T1000 (cell line): ENCODE data around the gene SMIM34.
"Not testable (repeated sequence)": the region's sequence is repeated elsewhere in the genome, so short reads cannot be mapped to it uniquely, and the experiment has no call there.

Experiments used
- DNase-seq: peaks from one replicate; lab custom pipeline; 2025; ENCODE audit warnings: mixed read lengths; lab: John Stamatoyannopoulos, UW

Gene SMIM34, protein sequence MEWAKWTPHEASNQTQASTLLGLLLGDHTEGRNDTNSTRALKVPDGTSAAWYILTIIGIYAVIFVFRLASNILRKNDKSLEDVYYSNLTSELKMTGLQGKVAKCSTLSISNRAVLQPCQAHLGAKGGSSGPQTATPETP

DNA sequence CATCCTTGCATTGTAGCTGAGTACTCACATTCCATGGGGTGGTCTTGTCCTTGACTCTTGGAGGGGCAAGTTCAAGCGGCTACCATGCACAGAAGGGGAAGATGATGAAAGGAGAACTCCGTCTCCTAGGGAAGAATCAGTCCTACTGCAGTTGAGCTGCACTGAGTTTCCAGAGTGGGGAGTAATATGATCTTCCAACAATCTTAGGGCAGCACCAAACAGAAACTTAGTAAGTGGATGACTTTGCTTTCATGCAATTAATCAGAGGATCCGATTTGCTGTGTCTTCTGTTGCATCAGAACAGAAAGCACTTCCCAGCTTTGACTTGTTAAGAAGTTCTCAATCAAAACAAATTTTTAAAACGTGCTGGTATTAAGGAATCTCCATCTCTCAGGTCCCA is at the start of gene SMIM34:
TSS of gene SMIM34 (minus strand) at position 147 of the 400 bp plus-strand sequence. CDS start at position 35, 112 bp downstream.
- DNase-seq = not testable (repeated sequence)

DNA sequence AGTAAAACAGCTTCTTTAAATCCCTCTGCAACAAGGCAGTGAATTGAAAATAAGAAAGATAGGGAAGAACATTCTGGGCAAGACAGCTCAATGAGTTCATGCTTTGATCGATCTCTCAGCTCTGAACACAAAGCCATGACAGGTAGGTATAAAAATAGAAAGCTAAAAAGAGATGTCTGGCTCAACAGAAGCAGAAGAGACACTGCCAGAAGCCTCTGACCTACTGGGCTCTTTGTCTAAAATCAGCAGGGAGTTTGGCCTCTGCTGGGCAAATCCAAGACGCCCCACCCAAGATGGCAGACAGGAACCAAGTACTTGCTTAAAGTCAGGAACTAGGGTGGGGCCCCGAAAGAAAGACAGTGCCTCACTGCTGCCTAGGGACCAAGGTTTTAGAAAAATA is 43.6 kb upstream of the SMIM34 start:
- not testable (repeated sequence) for DNase-seq

DNA sequence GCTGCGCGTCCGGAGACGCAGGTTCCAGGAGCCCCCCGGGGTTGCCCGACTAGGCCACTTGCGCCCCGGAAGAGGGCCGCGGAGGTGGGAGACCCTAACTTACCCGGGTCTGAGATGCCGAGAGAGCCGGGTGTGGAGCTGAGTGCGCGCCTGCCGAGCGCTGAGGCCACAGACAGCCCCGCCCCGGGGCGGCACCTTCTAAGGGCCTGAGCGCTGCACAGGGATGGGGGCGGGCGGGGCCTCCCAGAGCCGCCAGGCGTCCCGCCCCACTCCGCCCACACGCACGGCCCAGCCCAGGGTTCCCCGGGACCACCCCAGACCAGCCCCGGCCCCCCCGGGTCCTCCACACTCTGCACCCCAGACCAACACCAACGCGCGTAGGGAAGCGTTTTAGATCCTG is 35.7 kb upstream of the SMIM34 start:
- DNase-seq = not testable (repeated sequence)

DNA sequence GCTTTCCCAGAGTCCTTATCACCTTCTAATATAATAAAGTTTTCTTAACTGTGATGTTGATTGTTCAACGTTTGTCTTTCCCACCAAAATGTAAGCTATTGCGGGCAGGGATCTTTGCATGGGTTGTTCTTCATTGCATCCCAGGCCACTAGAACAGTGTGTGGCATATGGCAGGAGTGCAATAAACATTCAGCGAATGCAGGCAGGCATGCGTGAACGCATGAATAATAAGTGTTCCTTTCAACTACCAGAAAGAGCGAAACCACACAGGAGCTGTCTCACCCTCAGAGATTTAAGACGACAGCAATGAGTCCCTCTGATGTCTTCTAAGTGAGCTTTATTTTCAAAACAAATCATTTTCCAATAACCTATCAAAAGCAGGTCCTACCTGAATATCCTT is 34.5 kb upstream of the SMIM34 start:
- DNase-seq = not testable (repeated sequence)

DNA sequence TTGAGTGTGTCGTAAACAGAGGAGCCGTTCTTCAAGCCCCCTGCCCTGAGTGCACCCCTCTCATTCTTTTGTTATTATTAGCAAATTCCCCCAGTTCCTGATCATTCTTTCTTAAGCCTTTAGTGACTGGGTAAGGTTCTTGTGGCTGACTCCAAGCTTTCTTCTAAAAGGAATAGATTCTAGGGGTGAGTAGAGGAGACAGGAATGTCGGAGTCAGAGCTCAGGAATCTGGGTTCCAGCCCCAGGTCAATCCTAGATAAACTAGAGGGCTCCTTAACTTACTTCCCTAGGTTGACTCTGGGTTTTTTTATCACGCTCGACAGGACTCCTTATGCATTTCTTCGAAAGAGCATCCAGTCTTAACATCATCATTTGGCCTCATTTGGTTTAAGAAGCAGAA is 32.4 kb upstream of the SMIM34 start:
- DNase-seq = not testable (repeated sequence)

DNA sequence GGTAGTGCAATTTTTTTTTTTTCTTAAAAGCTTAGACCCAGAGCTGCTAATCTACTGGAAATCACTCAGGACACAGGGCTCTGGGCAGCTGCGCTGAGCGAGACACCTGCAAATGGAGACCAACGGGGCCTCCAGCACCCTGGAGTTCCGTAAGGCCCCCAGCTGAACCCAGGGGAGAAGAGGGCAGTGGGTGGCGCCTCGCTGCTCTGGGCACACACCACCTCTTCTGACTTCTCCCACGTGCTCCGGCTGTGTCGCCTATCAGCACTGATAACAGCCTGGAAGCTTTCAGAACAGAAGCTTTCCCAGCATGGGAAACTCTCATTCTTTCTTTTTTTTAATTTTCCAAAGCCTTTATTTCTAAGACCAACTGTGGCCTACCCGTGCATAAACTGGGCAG is 31.9 kb upstream of the SMIM34 start:
- DNase-seq = not testable (repeated sequence)

DNA sequence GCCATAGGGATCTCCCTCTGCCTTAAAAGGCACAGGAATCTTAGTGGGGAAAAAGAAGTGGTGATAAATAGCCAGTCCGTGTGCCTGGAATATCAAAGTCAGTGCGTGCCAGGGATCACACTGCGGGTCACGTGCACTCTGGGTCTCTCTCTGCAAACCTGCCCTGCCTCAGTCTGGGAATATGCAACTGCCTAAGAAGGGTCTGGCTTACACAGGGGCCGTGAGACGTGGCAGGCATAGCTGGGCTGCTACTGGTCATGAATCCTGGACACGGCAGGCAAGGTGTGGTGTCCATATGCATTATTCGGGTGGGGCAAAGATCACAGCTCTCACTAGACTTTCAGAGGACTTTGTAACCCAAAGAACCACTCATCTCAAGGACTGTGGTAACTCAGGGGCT is 23.3 kb upstream of the SMIM34 start:
- DNase-seq = not testable (repeated sequence)

DNA sequence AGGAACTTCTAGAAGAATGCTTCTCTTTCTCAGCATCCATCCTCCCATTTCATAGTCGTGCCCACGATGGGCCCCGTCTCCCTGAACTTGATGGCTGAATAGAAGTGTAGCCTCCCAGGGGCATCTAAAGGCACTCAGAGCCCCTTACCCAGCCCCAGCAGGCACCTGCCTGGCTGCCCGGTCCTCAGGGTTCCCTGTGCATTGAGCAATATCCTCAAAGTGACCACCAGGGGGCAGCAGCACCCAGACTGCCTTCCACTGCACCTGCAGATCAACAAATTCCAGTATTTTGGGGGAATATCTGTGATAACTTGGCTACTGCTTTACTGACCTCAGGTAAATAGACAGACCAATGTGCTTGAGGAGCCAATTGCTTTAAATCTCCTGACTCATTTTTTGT is 19.7 kb upstream of the SMIM34 start:
- not testable (repeated sequence) for DNase-seq

DNA sequence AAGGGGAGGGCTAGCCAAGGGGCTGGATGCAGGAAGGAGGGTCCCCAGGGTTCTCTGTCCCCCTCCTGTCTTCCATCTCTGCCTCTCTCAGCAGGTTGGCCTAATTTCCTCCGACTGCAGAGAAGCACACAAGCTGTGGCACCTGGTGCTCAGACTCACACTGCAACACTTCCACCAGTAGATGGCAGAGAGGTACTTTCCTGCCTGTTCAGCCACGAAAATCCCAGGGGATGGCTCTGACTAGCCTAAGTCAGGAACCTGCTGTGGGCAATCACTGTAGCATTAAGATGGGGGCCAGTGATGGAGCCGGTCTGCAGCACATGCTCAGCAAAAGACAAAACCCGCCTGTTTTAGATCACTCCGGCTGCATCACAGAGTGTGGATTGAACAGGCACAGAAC is 6.0 kb upstream of the SMIM34 start:
- not testable (repeated sequence) for DNase-seq

DNA sequence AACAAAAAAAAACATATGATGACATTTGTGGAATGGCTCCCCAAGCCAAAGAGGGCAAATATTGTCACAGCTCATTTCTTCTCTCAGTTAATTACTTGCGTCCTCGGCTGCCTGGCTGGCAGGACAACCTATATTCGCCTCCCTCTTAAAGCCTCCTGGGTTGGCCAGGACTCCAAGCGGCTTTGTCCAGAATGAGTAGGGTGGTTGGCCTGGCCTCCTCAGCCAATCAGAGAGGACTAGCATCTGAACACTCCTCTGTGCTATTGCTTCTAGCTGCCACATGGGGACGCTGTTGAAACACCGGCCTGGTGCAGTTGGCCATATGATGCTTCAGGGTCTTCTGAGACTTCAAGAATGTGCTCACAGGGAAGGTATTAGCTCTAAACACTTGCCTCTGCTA is 4.7 kb upstream of the SMIM34 start:
- not testable (repeated sequence) for DNase-seq

DNA sequence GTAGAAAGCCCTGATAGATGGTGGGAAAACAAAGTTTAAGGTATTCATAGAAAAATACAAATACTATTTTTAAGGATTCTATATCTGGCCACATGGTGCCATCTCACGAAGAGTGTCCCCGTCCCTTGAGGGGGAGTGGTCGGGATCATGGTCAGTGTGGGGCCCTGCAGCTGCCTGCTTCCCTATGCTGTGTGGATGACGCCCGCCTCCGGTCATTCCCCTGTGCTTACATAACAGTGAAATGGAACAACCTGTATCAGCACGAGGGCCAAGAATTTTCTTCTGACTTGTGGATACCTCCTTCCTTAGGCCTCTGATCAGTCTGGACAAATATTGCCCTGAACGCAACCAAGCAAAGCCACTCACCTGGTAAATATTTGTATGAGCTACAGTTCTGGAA is 3.6 kb upstream of the SMIM34 start:
- not testable (repeated sequence) for DNase-seq

DNA sequence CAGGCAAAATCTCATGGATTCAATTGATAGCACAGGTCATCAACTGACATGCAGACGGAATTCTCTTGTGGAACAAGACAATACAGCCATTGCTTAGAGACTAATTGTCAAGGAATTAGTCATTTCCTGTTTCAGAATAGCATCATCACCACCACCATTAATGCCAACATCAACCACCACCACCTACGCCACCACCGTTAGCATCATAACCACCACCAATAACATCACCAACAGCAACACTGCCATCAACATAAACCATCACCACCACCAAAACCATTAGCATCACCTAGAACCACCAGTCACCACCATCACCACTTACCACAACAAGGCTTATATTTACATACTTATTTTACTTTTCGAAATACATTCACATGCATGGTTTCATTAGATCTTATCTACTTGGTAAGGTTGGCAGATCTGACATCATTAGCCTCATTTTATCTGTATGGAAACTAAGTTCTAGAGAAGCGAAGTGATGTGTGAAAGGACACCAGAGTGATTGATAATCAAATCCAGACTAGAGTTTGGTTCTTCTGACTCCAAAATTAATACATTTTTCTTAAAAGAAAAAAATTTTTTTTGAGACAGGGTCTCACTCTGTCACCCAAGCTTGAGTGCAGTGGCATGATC is 6.2 kb downstream of the SMIM34 start:
- DNase-seq = not testable (repeated sequence)

DNA sequence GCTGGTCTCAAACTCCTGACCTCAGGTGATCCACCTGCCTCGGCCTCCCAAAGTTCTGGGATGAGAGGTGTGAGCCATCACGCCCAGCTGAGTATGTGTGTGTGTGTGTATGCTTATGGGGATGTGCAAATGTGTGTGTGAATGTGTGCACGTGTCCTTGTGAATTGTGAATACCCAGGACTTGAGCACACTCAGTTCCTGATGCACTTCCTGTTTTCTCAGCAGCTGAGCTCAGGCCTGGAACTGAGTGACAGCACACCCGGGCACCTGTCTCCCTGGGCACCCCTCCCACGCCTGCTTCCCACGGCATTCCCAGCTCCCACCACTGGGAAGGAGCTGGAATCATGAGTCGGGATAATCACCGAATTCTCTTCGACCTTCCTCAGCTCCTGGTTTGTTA is 16.5 kb downstream of the SMIM34 start:
- not testable (repeated sequence) for DNase-seq

DNA sequence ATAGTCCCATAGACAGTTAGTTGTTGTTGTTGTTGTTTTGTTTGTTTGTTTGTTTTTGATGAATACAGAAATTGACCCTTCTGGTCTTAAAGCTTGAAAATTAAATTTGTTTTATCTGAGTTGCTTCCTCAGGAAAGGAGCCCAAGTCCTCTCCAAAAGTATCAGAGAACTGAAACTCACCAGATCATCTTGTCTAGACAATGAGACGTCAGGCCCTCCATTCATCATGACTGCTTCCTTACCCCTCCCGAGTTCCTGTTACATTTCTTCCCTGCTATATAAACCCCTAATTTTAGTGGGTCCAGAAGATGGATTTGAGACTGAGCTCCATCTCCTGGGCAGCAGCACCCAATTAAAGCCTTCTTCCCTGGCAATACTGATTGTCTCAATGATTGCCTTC is 17.1 kb downstream of the SMIM34 start:
- not testable (repeated sequence) for DNase-seq

DNA sequence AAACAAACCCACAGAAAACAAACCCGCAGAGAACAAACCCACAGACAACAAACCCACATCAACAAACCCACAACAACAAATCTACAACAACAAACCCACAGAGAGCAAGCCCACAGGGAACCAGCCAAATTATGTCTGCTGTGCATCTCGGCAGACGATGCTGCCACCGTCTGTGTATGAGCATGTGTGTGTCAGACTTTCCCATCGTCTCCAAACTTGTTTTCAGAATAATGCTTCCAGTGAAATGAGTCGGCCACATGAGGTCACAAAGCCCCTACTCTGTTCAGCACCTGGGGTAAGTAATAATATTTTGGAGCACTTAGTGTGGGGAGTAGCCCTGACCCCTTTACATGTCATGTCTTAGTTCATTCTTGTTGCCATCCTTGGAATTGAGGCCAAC is 17.6 kb downstream of the SMIM34 start:
- not testable (repeated sequence) for DNase-seq

DNA sequence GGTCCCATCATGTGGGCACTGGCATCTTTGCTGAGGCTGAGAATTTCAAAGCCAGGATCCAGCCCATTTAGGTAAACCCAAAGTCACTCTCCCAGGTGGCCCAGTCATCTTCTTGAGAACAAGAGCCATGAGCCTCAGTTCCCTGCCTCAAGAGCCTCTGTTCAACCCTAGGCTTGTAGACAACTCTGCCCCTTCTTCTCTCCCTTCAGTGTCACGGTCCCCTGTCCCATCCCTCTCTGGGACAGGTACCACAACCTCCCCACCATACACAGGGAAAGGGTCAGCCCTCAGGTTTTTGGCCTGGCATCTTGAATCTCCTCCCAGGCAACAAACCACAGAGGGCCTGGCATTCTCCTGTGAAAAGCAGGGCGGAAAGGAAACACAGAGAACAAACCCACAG is 18.1 kb downstream of the SMIM34 start:
- not testable (repeated sequence) for DNase-seq

DNA sequence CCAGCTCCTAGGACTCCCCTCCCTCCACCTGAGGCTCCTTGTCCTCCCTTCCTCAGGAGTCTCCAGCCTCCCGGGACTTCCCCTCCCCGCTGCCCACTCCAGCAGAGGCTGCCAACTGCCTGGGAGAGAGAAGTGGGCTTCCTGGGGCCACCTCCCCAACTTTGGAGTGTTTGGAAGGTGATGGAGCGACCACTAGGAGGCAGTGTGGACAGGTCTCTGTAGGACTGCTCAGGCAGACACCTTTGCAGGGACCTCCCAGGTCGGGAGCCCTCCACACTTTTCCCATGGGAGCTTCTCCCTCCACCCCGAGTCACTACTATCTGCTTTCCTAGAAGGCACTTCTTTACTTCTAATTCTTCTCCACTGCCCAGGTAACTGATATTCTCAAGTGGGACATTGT is 19.0 kb downstream of the SMIM34 start:
- not testable (repeated sequence) for DNase-seq

DNA sequence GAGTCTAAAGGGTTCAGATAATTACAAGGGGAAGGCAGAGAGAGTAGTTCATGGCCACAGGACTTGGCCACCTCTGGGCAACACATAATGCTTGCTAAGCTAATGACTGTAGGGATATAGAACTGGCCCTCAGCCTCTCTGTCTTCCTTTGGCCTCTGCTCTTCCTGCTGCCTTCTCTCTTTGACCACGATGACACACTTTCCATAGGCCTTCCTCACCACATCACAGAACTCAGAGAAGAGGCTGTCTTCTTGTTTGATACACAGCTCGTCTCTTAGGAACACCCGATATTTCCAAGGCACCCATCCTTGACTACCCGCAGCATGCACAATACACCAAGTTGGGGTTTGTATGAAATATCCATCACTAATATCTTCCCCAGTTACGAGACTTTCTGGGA is 23.2 kb downstream of the SMIM34 start:
- not testable (repeated sequence) for DNase-seq

DNA sequence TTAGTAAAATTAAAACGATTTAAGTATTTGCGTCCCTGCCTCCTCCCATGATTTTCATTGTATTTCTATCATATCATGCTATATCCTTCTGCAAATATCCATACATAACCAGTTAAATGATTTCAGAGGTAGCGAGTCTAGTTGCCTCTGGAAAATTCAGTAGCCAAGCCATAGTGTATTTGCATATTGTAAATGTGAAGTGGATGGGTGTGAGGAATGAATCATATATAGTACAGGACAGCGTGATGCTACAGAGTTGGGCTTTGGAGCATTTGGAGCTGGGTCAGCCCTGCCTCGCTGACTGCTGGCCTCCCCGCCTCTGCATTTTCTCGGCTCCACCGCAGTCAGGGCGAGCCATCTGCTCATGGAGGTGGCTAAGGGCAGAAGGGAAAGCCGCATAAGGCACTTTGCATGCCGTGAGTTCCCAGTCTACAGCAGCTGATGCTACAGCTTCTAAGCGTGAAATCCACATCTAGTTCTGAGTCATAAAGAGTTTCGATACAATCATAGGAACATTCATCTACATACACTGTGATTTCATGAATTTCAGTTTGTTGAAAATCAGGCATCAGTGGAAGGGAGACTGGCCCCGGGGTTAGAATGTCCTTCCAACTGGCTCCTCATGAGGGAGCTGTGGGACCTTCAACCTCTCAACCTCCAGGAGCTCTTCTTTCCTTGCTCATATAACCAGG is 39.9 kb downstream of the SMIM34 start:
- DNase-seq = not testable (repeated sequence)

DNA sequence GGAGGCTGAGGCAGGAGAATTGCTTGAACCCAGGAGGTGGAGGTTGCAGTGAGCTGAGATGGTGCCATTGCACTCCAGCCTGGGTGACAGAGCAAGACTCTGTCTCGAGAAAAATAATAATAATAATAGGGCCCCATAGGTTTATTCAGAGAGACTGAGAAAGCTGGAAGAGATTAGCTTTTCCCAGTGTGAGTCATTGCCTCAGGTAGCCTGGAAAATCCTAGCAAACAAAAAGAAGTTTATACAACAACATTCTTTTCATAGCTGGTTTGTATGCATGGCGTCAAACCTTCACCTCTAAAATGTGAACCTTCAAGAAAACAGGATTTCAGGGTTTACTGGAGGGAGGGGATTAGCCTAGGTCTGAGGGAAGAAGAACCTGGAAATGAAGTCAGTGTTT is 40.6 kb downstream of the SMIM34 start:
- not testable (repeated sequence) for DNase-seq

DNA sequence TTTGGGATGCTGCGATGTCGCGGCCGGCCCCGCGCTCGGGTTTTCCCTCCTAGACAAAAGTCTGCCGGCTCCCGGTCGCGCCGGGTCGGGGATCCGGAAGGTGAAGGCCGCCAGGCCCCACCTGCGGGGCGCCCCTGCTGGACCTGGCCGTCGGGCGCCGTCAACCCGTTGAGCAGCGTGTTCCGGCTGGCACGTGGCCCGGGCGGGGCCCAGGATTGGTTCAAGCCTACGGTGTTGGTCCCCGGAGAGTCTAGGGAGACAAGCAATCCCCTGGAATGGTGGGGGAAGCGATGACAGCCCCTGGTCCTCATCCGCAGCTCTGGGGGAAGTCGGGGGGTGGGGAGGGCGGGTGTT is 48.2 kb downstream of the SMIM34 start:
- not testable (repeated sequence) for DNase-seq

DNA sequence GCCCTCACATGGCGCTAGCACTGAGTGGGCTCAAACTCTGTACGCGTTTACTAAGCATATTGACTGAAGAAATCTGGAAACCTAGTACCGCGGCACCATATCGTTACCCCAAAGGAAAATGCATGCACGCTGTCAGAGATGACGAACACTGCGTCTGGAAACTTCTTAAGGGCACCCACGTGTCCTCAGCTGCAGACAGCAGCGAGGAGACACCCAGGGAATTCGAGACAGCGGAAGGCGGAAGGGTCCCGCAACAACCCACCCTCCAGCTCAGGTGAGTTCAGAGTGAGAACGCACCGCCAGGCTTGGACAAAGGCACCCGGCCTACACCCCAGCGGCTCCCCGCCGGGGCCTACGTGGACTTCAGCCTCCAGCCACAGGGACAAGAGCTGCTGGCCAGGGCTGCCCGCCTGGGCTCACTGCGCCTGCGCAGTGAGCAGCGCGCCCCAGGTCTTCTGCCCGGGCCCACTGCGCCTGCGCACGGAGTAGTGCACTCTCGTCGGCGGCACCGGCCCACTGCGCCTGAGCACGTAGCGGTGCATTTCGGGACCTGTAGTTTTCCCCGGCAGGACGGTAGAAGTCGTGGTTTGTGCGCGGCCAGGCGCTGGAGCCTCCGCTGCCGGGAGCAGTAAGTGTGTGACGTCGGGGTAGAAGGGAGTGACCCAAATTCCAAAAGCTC is 48.7 kb downstream of the SMIM34 start, which contains the start of gene SMIM11:
TSS of gene SMIM11 (plus strand) at position 568 of the 679 bp plus-strand sequence. CDS start 3,998 bp downstream, outside the sequence.
- DNase-seq = not testable (repeated sequence)

DNA sequence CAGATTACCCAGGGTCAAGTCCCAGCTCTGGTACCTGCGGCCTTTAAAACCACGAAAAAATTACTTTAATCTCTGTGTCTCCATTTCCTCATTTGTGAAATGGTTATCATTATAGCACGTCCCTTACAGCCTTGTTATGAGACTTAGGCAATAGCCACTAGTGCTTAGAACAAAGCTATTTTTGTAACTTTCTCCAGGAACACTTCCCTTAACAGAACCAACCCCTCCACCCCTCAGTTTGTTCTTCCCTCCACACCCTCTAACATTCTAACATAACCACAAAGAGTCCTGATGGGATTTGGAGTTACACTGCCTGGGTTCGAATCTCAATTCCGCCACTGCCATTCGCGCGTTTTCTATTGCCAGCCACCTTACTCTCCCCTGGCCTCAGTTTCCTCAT is 49.3 kb downstream of the SMIM34 start:
- not testable (repeated sequence) for DNase-seq
